H1 (cell line): ENCODE data around the gene HES4. TPM values are rescaled to one million over a fixed set of nuclear protein-coding genes. Genes with fewer than 3 reads are reported as not detected.

Experiments
- BACH1 ChIP-seq: IDR thresholded peaks from 2 replicates; pipeline ENCODE4 v1.6.1; 2012; ENCODE audit warnings: low read length, improper control_type of control experiment
- CHD1 ChIP-seq: IDR thresholded peaks from 2 replicates; pipeline ENCODE4 v1.6.1; 2012; ENCODE audit warnings: low read depth, low read length, improper control_type of control experiment
- CREB1 ChIP-seq: IDR thresholded peaks from 2 replicates; pipeline ENCODE4 v1.6.1; 2012; ENCODE audit warnings: inconsistent platforms
- JUND ChIP-seq: IDR thresholded peaks from 2 replicates; pipeline ENCODE4 v1.6.1; 2011; ENCODE audit warnings: mild to moderate bottlenecking, improper control_type of control experiment, low read length
- KDM4A ChIP-seq: IDR thresholded peaks from one replicate; pipeline ENCODE4 v1.7.1; 2012; ENCODE audit warnings: low read depth, mild to moderate bottlenecking, moderate library complexity, low read length, inconsistent platforms; ENCODE audit not compliant: severe bottlenecking
- MAX ChIP-seq: IDR thresholded peaks from 2 replicates; pipeline ENCODE4 v1.6.1; 2012; ENCODE audit warnings: inconsistent platforms
- PHF8 ChIP-seq: fragments of 200-600 bp; sonication (generic); conservative IDR thresholded peaks from 2 replicates; pipeline ENCODE4 v1.7.1; 2012; ENCODE audit warnings: low read depth, mild to moderate bottlenecking, inconsistent platforms, low read length, moderate library complexity
- POLR2A ChIP-seq, 2 experiments: IDR thresholded peaks; 1 replicate in 1 of 2; 2 replicates in 1 of 2; pipeline ENCODE4 v1.6.1; 2011; ENCODE audit warnings: low read depth in 2 of 2, low read length in 2 of 2, mild to moderate bottlenecking in 2 of 2; ENCODE audit errors: control extremely low read depth in 1 of 2
- SUZ12 ChIP-seq: fragments of 200-600 bp; sonication (generic); IDR thresholded peaks from 2 replicates; pipeline ENCODE4 v1.6.1; 2012; ENCODE audit warnings: mild to moderate bottlenecking, inconsistent platforms, low read length, moderate library complexity, mixed read lengths
- polyA plus RNA-seq, 7 experiments: library from polyadenylated mRNA; depleted of rRNA in 3 of 7; stranded (reverse) in 5 of 7; unstranded in 2 of 7; fragments of >200 nt in 5 of 7; fragments of 200-250 nt in 2 of 7; gene quantifications; 1 replicate in 5 of 7; 2 replicates in 1 of 7; 4 replicates in 1 of 7; pipeline versions ENCODE4 v1.2.1 to v1.2.3, GENCODE V29; 2011 to 2013; ENCODE audit warnings: missing spikeins in 2 of 7, mixed read lengths in 2 of 7
- total RNA-seq: library from RNA; stranded (reverse); fragmentation: NEBNext Ultra II Directional; extraction: Animal tissue kit (Norgen Biotek cat#: 25700); gene quantifications from 2 replicates; pipeline ENCODE4 v1.2.1, GENCODE V29; 2021
- TF ChIP-seq, protein P1 (sequence below): fragments of 300-600 bp; sonication (generic); IDR thresholded peaks from 2 replicates; pipeline ENCODE4 v1.7.1; 2012; ENCODE audit warnings: low read length, moderate library complexity, mild to moderate bottlenecking, inconsistent platforms; ENCODE audit not compliant: insufficient replicate concordance
- TF ChIP-seq, protein P2 (sequence below): IDR thresholded peaks from 2 replicates; pipeline ENCODE4 v1.6.1; 2011; ENCODE audit warnings: low read depth, mild to moderate bottlenecking, low read length; ENCODE audit not compliant: insufficient read depth

The HES4 gene
- total and polyA plus RNA-seq, 2 of the 8 experiments (the other 6 are each of a cell fraction or from before 2014, with no cell fraction given), result 2.8 to 3.5 TPM

DNA sequence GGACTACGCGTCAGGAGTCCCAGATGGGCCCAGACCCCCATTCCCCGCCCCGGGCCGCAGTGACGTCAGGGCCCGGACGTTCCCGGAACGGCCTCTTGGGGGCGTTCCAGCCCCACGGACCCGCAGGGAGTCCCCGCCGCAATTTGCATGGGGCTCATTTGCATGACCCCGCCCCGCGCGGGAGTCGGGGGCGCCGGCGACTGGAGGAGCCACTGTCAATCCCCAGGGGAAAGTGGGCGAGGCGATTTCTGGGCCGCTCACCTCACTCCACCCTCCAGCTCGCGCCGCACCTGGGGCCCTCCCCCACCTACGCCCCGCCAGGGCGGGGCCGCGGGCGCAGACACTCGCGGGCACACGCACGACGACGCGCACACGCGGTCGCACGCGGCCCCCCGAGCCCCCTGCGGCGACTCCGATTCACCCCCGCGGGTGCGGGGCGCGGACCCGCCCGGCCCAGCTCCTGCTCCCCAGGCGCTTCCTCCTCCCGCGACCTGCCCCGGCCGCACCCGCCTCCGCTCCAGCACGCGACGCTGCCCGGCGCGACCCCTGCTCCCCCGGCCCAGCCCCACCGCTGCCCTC lies 33.2 kb upstream of the HES4 start (continued):
- TF ChIP-seq CHD1, result no peak
- peak; percentile 79 for TF ChIP-seq JUND
- TF ChIP-seq KDM4A, result peak; percentile 38
- TF ChIP-seq, protein P1, sequence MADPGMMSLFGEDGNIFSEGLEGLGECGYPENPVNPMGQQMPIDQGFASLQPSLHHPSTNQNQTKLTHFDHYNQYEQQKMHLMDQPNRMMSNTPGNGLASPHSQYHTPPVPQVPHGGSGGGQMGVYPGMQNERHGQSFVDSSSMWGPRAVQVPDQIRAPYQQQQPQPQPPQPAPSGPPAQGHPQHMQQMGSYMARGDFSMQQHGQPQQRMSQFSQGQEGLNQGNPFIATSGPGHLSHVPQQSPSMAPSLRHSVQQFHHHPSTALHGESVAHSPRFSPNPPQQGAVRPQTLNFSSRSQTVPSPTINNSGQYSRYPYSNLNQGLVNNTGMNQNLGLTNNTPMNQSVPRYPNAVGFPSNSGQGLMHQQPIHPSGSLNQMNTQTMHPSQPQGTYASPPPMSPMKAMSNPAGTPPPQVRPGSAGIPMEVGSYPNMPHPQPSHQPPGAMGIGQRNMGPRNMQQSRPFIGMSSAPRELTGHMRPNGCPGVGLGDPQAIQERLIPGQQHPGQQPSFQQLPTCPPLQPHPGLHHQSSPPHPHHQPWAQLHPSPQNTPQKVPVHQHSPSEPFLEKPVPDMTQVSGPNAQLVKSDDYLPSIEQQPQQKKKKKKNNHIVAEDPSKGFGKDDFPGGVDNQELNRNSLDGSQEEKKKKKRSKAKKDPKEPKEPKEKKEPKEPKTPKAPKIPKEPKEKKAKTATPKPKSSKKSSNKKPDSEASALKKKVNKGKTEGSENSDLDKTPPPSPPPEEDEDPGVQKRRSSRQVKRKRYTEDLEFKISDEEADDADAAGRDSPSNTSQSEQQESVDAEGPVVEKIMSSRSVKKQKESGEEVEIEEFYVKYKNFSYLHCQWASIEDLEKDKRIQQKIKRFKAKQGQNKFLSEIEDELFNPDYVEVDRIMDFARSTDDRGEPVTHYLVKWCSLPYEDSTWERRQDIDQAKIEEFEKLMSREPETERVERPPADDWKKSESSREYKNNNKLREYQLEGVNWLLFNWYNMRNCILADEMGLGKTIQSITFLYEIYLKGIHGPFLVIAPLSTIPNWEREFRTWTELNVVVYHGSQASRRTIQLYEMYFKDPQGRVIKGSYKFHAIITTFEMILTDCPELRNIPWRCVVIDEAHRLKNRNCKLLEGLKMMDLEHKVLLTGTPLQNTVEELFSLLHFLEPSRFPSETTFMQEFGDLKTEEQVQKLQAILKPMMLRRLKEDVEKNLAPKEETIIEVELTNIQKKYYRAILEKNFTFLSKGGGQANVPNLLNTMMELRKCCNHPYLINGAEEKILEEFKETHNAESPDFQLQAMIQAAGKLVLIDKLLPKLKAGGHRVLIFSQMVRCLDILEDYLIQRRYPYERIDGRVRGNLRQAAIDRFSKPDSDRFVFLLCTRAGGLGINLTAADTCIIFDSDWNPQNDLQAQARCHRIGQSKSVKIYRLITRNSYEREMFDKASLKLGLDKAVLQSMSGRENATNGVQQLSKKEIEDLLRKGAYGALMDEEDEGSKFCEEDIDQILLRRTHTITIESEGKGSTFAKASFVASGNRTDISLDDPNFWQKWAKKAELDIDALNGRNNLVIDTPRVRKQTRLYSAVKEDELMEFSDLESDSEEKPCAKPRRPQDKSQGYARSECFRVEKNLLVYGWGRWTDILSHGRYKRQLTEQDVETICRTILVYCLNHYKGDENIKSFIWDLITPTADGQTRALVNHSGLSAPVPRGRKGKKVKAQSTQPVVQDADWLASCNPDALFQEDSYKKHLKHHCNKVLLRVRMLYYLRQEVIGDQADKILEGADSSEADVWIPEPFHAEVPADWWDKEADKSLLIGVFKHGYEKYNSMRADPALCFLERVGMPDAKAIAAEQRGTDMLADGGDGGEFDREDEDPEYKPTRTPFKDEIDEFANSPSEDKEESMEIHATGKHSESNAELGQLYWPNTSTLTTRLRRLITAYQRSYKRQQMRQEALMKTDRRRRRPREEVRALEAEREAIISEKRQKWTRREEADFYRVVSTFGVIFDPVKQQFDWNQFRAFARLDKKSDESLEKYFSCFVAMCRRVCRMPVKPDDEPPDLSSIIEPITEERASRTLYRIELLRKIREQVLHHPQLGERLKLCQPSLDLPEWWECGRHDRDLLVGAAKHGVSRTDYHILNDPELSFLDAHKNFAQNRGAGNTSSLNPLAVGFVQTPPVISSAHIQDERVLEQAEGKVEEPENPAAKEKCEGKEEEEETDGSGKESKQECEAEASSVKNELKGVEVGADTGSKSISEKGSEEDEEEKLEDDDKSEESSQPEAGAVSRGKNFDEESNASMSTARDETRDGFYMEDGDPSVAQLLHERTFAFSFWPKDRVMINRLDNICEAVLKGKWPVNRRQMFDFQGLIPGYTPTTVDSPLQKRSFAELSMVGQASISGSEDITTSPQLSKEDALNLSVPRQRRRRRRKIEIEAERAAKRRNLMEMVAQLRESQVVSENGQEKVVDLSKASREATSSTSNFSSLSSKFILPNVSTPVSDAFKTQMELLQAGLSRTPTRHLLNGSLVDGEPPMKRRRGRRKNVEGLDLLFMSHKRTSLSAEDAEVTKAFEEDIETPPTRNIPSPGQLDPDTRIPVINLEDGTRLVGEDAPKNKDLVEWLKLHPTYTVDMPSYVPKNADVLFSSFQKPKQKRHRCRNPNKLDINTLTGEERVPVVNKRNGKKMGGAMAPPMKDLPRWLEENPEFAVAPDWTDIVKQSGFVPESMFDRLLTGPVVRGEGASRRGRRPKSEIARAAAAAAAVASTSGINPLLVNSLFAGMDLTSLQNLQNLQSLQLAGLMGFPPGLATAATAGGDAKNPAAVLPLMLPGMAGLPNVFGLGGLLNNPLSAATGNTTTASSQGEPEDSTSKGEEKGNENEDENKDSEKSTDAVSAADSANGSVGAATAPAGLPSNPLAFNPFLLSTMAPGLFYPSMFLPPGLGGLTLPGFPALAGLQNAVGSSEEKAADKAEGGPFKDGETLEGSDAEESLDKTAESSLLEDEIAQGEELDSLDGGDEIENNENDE, result no peak
- TF ChIP-seq MAX, result peak; percentile 50; the same call in 1 of the 2 replicates
- no peak for TF ChIP-seq SUZ12
- peak in 1 of 2 experiments; percentile 45; a peak in 1 of 3 replicates for TF ChIP-seq POLR2A (IDR thresholded peaks at IDR 0.05; ENCODE audit: control extremely low read depth in 1 of 2, low read depth in 2 of 2, low read length in 2 of 2)
- TF ChIP-seq, protein P2, sequence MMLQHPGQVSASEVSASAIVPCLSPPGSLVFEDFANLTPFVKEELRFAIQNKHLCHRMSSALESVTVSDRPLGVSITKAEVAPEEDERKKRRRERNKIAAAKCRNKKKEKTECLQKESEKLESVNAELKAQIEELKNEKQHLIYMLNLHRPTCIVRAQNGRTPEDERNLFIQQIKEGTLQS, result 0 out of 2 replicates have a peak, but pooled peaks have one; percentile 10
- TF ChIP-seq PHF8, result 0 out of 2 replicates have a peak, but pooled peaks have one; percentile 34
- TF ChIP-seq CREB1, result peak; percentile 92
- peak; percentile 55; the same call in 1 of the 2 replicates for TF ChIP-seq BACH1
